Fibroblast of upper back skin (primary cell): ENCODE data around the gene RDX.

ENCODE experiments used
- DNase-seq: peaks from one replicate; pipeline ENCODE4 v3.0.0-alpha.2; 2013

RDX gene

GRCh38 chr11:110168033-110168803, 128.2 kb downstream of the RDX start:
- no peak for DNase-seq

DNA sequence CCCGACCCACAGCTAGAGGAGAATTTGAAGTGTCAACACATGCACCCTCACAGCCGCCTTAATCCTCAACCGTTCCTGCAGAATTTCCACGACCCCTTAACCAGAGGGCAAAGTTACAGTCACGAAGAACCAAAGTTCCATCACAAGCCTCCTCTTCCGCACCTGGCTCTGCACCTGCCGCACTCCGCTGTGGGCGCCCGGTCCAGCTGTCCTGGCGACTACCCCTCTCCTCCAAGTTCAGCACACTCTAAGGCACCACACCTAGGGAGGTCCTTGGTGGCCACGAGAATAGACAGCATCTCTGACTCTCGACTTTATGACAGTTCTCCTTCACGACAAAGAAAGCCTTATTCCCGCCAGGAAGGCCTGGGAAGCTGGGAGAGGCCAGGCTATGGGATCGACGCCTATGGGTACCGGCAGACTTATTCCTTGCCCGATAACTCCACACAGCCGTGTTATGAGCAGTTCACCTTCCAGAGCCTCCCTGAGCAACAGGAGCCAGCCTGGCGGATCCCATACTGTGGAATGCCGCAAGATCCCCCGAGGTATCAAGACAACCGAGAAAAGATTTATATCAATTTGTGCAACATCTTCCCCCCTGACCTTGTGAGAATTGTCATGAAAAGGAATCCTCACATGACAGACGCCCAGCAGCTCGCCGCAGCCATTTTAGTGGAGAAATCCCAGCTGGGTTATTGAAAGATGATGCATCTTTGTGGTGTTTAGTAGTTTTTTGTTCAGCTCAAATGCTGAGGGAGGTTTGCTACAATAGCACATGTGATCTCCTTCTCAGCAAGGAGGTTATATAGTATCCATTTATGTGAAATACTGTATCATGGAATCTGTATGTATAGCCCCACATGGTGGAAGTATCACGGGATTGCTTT, 131.1 kb downstream of the RDX start:
- no peak for DNase-seq

DNA sequence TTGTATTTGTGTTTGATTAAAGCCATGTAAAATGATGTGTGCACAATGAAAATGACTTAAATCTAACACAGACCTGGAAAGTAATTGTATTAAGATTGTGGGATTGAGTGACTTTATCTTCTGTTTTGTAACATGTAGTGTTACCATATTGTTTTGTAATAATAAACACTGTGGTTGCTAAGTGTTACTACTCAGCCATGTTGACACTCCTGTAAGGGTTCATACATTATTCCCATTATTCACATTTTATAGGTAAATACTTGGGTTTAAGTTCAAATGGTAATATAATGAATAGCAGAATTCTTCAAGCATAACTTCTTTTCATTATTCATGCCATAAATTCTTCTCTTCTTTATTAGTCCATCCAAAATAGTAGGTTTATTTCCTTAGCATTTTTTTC, 134.2 kb downstream of the RDX start:
- no peak for DNase-seq

GRCh38 chr11:110161061-110161460, 135.4 kb downstream of the RDX start:
- no peak for DNase-seq

DNA sequence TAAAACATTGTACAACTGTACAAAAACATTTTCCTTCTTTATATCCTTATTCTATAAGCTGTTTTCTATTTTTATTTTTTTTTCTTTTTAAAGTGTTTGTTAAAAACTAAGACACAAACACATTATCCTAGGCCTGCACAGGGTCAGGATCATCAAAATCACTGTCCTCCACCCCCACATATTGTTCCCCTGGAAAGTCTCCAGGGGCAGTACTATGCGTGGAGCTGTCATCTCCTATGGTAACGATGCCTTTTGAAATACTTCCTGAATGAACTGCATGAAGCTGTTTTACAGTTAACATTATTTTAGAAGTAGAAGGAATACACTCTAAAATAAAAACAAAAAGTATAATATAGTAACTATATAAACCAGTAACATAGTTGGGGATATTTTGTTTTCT, 136.0 kb downstream of the RDX start:
- DNase-seq = no peak

- no peak for DNase-seq
Measured at GRCh38 chr11:110160016-110160415, 136.4 kb downstream of the RDX start.

GRCh38 chr11:110159476-110159875, 136.9 kb downstream of the RDX start:
- DNase-seq = no peak

- no peak for DNase-seq
Measured at GRCh38 chr11:110158317-110159200, 137.9 kb downstream of the RDX start.

GRCh38 chr11:110156503-110156902, 139.9 kb downstream of the RDX start:
- DNase-seq = no peak

GRCh38 chr11:110153474-110153873, 142.9 kb downstream of the RDX start:
- no peak for DNase-seq

DNA sequence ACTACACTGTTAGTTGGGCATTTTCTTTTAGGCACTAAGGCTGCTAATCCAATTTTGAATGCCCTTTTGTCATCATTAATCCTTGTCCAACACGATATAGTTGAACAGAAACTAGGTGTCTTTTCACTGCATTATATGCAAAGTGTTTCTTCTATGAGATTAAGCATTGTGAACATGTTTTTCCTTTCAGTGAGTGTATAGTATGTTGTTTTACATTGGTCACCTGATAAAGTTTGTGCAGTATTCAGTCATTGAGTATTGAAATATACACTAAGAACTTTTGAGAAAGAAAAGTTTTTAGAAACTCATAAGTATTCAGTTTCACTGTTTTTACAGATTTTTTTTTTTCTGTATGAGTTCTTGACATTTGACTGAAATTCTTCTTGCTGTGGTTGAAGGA, 144.2 kb downstream of the RDX start:
- DNase-seq = no peak

- peak; percentile 47 for DNase-seq
Measured at GRCh38 chr11:110148775-110149744, 147.4 kb downstream of the RDX start.

DNA sequence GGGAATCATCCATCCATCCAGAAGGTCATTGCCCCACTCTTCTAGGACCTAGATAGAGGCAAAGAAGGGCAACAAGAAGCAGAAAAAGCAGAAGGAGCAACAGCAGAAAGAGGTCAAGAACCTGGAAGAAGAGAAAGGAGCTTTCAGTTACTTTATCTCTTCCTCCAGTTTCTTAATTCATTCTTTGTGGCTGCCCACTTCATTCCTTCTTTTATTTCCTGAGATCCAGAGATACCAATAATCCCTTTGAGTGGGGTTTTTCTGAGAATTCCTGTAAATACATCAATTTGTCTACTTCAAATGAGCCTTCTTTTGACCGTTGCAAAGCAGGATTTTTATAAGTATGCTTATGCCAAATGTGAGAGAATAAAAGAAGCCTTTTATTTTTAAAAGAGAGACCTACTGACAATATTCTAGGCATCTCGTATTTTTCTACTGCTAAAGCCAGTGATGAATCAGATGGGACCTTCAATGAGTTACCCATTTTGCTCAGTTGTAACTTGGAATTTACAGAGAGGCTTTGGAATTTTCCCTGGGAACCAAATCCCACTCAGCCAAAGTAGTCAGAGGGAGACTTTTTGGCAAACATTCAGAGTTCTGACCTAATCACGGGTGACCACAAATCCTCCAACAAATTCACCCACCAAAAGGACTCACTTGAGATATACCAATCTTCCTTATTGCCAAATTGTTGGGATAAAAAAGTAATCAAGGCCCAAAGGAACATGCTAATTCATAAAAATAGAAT, 148.3 kb downstream of the RDX start:
- DNase-seq = peak; percentile 86

- DNase-seq = no peak
Measured at GRCh38 chr11:110141812-110142211, 154.6 kb downstream of the RDX start.

DNA sequence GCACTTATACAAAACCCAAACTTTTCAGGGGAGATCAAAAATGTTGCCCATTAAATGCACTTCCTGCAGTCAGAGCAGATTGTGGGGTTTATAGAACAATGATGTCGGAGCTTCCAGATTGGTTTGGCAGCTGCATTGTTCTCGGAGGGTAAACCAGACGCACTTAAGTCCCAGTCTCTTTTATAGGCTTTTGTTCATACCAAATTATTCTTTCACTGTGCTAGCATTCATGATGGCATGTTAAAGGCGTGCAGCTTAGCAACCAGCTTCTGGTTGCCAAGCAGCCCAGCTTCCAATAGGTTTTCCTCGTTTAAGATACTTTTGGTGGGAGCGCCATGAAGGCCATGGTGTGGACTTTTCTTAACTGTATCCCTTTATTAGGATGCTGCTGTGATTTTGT, 162.3 kb downstream of the RDX start:
- DNase-seq = no peak

DNA sequence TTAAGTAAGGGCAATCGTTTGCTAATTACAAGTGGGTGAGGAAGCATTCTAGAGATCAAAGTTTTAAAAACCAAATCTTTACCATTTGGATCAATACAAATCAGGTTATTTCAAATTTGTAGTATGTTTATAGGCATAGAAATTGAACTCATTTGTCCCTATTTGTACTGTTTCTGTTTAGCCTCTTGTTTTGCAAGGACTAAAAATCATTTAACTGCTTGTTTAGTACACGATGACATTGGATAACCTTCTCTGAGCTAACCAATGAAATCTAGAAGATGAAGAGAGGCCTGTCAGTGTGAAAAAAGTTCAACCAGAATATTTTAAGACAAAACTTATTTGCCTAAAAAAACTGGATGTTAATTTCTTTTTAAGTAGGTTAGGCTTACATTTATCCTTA, 163.3 kb downstream of the RDX start:
- no peak for DNase-seq

- DNase-seq = no peak
Measured at GRCh38 chr11:110131386-110132123, 164.9 kb downstream of the RDX start.

- DNase-seq = no peak
Measured at GRCh38 chr11:110130642-110131238, 165.7 kb downstream of the RDX start.

- DNase-seq = peak; percentile 54
Measured at GRCh38 chr11:110128161-110128560, 168.3 kb downstream of the RDX start.

- DNase-seq = no peak
Measured at GRCh38 chr11:110126936-110127335, 169.5 kb downstream of the RDX start.
